ENCODE measurements around the gene L1TD1.
A peak's percentile ranks its signal among the peaks of the same experiment; 100 is the strongest.

GRCh38 chr1:62175568-62176179 is 19.0 kb upstream of the L1TD1 start:
- peak; percentile 60 to 87 (median 76) for TF ChIP-seq CTCF (IDR thresholded peaks at IDR 0.05)
- no peak for TF ChIP-seq POLR2A (IDR thresholded peaks at IDR 0.05)
